ENCODE measurements around the gene MED29.
"Not testable (repeated sequence)": the region's sequence is repeated elsewhere in the genome, so short reads cannot be mapped to it uniquely, and the experiment has no call there.

MED29 gene

GRCh38 chr19:39372047-39372802 is 19.0 kb upstream of the MED29 start:
- no peak for DNase-seq (ENCODE audit: low spot score)

- no peak for DNase-seq (ENCODE audit: low spot score)
Measured at GRCh38 chr19:39372941-39373340, 18.2 kb upstream of the MED29 start.

GRCh38 chr19:39375929-39376328 is 15.2 kb upstream of the MED29 start:
- no peak for DNase-seq (ENCODE audit: low spot score)

- DNase-seq (ENCODE audit: low spot score): no peak
Measured at GRCh38 chr19:39377373-39378362, 13.5 kb upstream of the MED29 start.

GRCh38 chr19:39379366-39379765 is 11.8 kb upstream of the MED29 start:
- DNase-seq (ENCODE audit: low spot score): not testable (repeated sequence)

GRCh38 chr19:39379865-39380396 is 11.2 kb upstream of the MED29 start:
- no peak for DNase-seq (ENCODE audit: low spot score)

- DNase-seq (ENCODE audit: low spot score): no peak
Measured at GRCh38 chr19:39380521-39381502, 10.4 kb upstream of the MED29 start.

- no peak for DNase-seq (ENCODE audit: low spot score)
Measured at GRCh38 chr19:39381910-39382611, 9.1 kb upstream of the MED29 start.

GRCh38 chr19:39382991-39383828 is 8.0 kb upstream of the MED29 start:
- DNase-seq (ENCODE audit: low spot score): no peak

- DNase-seq (ENCODE audit: low spot score): no peak
Measured at GRCh38 chr19:39384839-39385568, 6.2 kb upstream of the MED29 start.

- no peak for DNase-seq (ENCODE audit: low spot score)
Measured at GRCh38 chr19:39385629-39386411, 5.4 kb upstream of the MED29 start.

GRCh38 chr19:39386557-39386956 is 4.6 kb upstream of the MED29 start:
- DNase-seq (ENCODE audit: low spot score): no peak

- no peak for DNase-seq (ENCODE audit: low spot score)
Measured at GRCh38 chr19:39388657-39389056, 2.5 kb upstream of the MED29 start.

- DNase-seq (ENCODE audit: low spot score): no peak
Measured at GRCh38 chr19:39389631-39390414, 1.4 kb upstream of the MED29 start.

- no peak for DNase-seq (ENCODE audit: low spot score)
Measured at GRCh38 chr19:39390451-39390750, 777 bp upstream of the MED29 start.

GRCh38 chr19:39397360-39398296 is 6.5 kb downstream of the MED29 start:
- DNase-seq (ENCODE audit: low spot score): peak; percentile 91

All from SW480 (cell line).